Neural cell (in vitro differentiated cells): ENCODE measurements around the gene PRKAA2. TPM values are rescaled to one million over a fixed set of nuclear protein-coding genes. Genes with fewer than 3 reads are reported as not detected.

Source experiments
- H2AFZ ChIP-seq: fragments of 200-600, 300-800 bp; sonication (generic), shearing (Covaris generic); 2 replicates; pipeline ENCODE4 v1.6.0; 2014; ENCODE audit warnings: low read depth, mild to moderate bottlenecking, antibody characterized with exemption, low read length, moderate library complexity
- H3F3A ChIP-seq: fragments of 200-600 bp; shearing (Covaris generic); 2 replicates; pipeline ENCODE4 v1.6.1; 2016; ENCODE audit warnings: mild to moderate bottlenecking, moderate library complexity, mixed read lengths, antibody characterized with exemption, low read length; ENCODE audit not compliant: insufficient read depth, poor library complexity, severe bottlenecking
- H3K27ac ChIP-seq: fragments of 200-600, 300-800 bp; sonication (generic), shearing (Covaris generic); 2 replicates; pipeline ENCODE4 v1.5.1; 2014; ENCODE audit warnings: mild to moderate bottlenecking, low read length, moderate library complexity
- H3K27me3 ChIP-seq: fragments of 300-800, 200-600 bp; sonication (generic), shearing (Covaris generic); 2 replicates; pipeline ENCODE4 v1.6.0; 2014; ENCODE audit warnings: mild to moderate bottlenecking, low read depth, low read length, moderate library complexity; ENCODE audit not compliant: insufficient read depth
- H3K36me3 ChIP-seq: fragments of 300-800, 200-600 bp; sonication (generic), shearing (Covaris generic); 2 replicates; pipeline ENCODE4 v1.5.1; 2014; ENCODE audit warnings: mild to moderate bottlenecking, antibody characterized with exemption, low read length, moderate library complexity; ENCODE audit not compliant: insufficient read depth
- H3K4me2 ChIP-seq: fragments of 300-800, 200-600 bp; sonication (generic), shearing (Covaris generic); 2 replicates; pipeline ENCODE4 v1.6.0; 2014; ENCODE audit warnings: mild to moderate bottlenecking, low read length
- H3K4me3 ChIP-seq: fragments of 300-800, 200-600 bp; sonication (generic), shearing (Covaris generic); 2 replicates; pipeline ENCODE4 v1.5.1; 2014; ENCODE audit warnings: mild to moderate bottlenecking, low read length, moderate library complexity
- H3K79me2 ChIP-seq: fragments of 200-600 bp; shearing (Covaris generic); replicated peaks from 2 replicates; pipeline ENCODE4 v1.6.0; 2014; ENCODE audit warnings: mild to moderate bottlenecking, low read length, moderate library complexity; ENCODE audit not compliant: insufficient read depth
- H3K9ac ChIP-seq: fragments of 300-800, 200-600 bp; sonication (generic), shearing (Covaris generic); 2 replicates; pipeline ENCODE4 v1.6.1; 2016; ENCODE audit warnings: mild to moderate bottlenecking, low read length, mixed read lengths
- H3K9me2 ChIP-seq: fragments of 200-600 bp; shearing (Covaris generic); 2 replicates; pipeline ENCODE4 v1.6.1; 2016; ENCODE audit warnings: mild to moderate bottlenecking, low read length, mixed read lengths; ENCODE audit not compliant: insufficient read depth
- H3K9me3 ChIP-seq: fragments of 200-600, 300-800 bp; sonication (generic), shearing (Covaris generic); 2 replicates; pipeline ENCODE4 v1.6.1; 2016; ENCODE audit warnings: mild to moderate bottlenecking, mixed run types, low read length, moderate library complexity, mixed read lengths
- H4K20me1 ChIP-seq: fragments of 200-600 bp; shearing (Covaris generic); 2 replicates; pipeline ENCODE4 v1.6.1; 2016; ENCODE audit warnings: mild to moderate bottlenecking, mixed run types; ENCODE audit not compliant: insufficient read depth
- EP300 ChIP-seq: fragments of 450-650 bp; conservative IDR thresholded peaks from 2 replicates; pipeline ENCODE4 v1.6.1; 2014; ENCODE audit warnings: antibody characterized with exemption, mild to moderate bottlenecking, moderate library complexity; ENCODE audit not compliant: poor library complexity, severe bottlenecking
- EZH2 ChIP-seq: fragments of 200-600, 300-800 bp; shearing (Covaris generic), sonication (generic); IDR thresholded peaks from 2 replicates; pipeline ENCODE4 v1.6.1; 2014; ENCODE audit warnings: antibody characterized with exemption, low read length, borderline replicate concordance, mild to moderate bottlenecking; ENCODE audit not compliant: insufficient read depth, poor library complexity, severe bottlenecking
- MXI1 ChIP-seq: fragments of 450-650 bp; conservative IDR thresholded peaks from 2 replicates; pipeline ENCODE4 v1.6.1; 2014; ENCODE audit warnings: antibody characterized with exemption, mild to moderate bottlenecking; ENCODE audit not compliant: poor library complexity, severe bottlenecking
- POLR2AphosphoS5 ChIP-seq: IDR thresholded peaks from 2 replicates; pipeline ENCODE4 v1.6.1; 2012
- RAD21 ChIP-seq: fragments of 450-650 bp; conservative IDR thresholded peaks from 2 replicates; pipeline ENCODE4 v1.6.1; 2014; ENCODE audit warnings: antibody characterized with exemption, mild to moderate bottlenecking, moderate library complexity
- SMC3 ChIP-seq: fragments of 450-650 bp; conservative IDR thresholded peaks from 2 replicates; pipeline ENCODE4 v1.6.1; 2014; ENCODE audit warnings: antibody characterized with exemption, mild to moderate bottlenecking, moderate library complexity; ENCODE audit not compliant: poor library complexity
- TAF1 ChIP-seq: IDR thresholded peaks from 2 replicates; pipeline ENCODE4 v1.6.1; 2012; ENCODE audit warnings: low read depth
- polyA plus RNA-seq: library from polyadenylated mRNA; depleted of rRNA; stranded (reverse); fragments of >200 nt; gene quantifications from 2 replicates; pipeline ENCODE4 v1.2.3, GENCODE V29; 2014
- TF ChIP-seq, protein P1 (sequence below): fragments of 450-650 bp; IDR thresholded peaks from 2 replicates; pipeline ENCODE4 v1.5.1; 2014; ENCODE audit warnings: antibody characterized with exemption, mild to moderate bottlenecking, moderate library complexity; ENCODE audit not compliant: poor library complexity, severe bottlenecking
- TF ChIP-seq, protein P2 (sequence below): IDR thresholded peaks from 2 replicates; pipeline ENCODE4 v1.6.1; 2012; ENCODE audit warnings: borderline replicate concordance

The PRKAA2 gene
- polyA plus RNA-seq, 1 donor from 2014 or later, result 20.0 TPM

DNA sequence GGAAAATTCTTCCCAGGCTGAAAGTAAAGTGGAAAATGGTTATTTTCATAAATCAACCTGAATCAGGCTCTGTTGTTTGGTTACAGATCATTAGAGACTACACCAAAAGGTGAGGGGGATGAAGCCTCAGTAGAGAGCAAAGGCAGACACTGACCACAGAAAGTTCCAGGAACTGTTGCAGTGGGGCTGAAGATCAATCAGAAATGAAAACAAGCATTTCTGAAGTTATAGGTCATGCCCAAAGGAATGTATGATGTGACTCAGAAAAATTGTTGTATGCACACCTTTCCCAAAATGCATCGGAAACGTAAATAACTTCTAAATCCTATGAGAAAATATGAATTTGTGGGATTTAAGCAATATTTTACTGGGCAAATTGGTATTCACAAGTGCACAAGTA is 110.8 kb downstream of the PRKAA2 start:
- Histone ChIP-seq H3K36me3 (no peaks in the 10 kb centered on the region), H3K79me2 (no peaks in the 10 kb centered on the region), H2AFZ (no peak overlapping the region), H3K4me2 (no peak overlapping the region), H3K9ac (no peak overlapping the region), H3K27me3 (no peaks in the 10 kb centered on the region), H3K27ac (no peak overlapping the region), H4K20me1 (no peaks in the 10 kb centered on the region), H3F3A (no peaks in the 10 kb centered on the region), H3K9me3 (no peaks in the 10 kb centered on the region), H3K9me2 (no peaks in the 10 kb centered on the region), H3K4me3 (no peak overlapping the region)
- TF ChIP-seq RAD21, result no peak
- no peak for TF ChIP-seq TAF1
- TF ChIP-seq POLR2AphosphoS5, result no peak
- TF ChIP-seq, protein P1, sequence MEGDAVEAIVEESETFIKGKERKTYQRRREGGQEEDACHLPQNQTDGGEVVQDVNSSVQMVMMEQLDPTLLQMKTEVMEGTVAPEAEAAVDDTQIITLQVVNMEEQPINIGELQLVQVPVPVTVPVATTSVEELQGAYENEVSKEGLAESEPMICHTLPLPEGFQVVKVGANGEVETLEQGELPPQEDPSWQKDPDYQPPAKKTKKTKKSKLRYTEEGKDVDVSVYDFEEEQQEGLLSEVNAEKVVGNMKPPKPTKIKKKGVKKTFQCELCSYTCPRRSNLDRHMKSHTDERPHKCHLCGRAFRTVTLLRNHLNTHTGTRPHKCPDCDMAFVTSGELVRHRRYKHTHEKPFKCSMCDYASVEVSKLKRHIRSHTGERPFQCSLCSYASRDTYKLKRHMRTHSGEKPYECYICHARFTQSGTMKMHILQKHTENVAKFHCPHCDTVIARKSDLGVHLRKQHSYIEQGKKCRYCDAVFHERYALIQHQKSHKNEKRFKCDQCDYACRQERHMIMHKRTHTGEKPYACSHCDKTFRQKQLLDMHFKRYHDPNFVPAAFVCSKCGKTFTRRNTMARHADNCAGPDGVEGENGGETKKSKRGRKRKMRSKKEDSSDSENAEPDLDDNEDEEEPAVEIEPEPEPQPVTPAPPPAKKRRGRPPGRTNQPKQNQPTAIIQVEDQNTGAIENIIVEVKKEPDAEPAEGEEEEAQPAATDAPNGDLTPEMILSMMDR, result no peak
- no peak for TF ChIP-seq EP300
- no peak for TF ChIP-seq MXI1
- TF ChIP-seq EZH2, result no peak
- no peak for TF ChIP-seq SMC3
- TF ChIP-seq, protein P2, sequence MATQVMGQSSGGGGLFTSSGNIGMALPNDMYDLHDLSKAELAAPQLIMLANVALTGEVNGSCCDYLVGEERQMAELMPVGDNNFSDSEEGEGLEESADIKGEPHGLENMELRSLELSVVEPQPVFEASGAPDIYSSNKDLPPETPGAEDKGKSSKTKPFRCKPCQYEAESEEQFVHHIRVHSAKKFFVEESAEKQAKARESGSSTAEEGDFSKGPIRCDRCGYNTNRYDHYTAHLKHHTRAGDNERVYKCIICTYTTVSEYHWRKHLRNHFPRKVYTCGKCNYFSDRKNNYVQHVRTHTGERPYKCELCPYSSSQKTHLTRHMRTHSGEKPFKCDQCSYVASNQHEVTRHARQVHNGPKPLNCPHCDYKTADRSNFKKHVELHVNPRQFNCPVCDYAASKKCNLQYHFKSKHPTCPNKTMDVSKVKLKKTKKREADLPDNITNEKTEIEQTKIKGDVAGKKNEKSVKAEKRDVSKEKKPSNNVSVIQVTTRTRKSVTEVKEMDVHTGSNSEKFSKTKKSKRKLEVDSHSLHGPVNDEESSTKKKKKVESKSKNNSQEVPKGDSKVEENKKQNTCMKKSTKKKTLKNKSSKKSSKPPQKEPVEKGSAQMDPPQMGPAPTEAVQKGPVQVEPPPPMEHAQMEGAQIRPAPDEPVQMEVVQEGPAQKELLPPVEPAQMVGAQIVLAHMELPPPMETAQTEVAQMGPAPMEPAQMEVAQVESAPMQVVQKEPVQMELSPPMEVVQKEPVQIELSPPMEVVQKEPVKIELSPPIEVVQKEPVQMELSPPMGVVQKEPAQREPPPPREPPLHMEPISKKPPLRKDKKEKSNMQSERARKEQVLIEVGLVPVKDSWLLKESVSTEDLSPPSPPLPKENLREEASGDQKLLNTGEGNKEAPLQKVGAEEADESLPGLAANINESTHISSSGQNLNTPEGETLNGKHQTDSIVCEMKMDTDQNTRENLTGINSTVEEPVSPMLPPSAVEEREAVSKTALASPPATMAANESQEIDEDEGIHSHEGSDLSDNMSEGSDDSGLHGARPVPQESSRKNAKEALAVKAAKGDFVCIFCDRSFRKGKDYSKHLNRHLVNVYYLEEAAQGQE, result no peak

DNA sequence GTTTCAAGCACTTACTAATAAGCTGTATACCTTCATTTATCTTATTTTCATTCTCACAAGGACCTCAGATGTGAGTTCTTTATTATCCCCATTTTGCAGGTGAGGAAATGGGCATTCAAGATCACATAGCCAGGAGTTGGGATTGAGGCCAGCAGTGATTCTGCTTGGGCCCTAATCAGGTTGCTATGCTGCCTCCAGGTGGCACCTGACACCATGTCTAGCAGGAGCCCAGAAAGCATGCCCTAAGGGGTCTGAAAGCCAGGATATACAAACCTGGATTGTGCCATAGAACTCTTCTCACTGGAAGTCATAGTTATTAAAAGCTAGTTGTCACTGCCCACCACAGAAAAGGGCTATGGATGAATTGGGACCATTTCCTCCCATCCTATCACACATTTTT is 113.0 kb downstream of the PRKAA2 start:
- Histone ChIP-seq H3K4me3 (no peak overlapping the region), H4K20me1 (no peaks in the 10 kb centered on the region), H3K36me3 (no peaks in the 10 kb centered on the region), H3K4me2 (no peak overlapping the region), H3K27me3 (no peaks in the 10 kb centered on the region), H3K27ac (no peak overlapping the region), H3K9me2 (no peaks in the 10 kb centered on the region), H3F3A (no peaks in the 10 kb centered on the region), H3K79me2 (no peaks in the 10 kb centered on the region), H3K9me3 (no peaks in the 10 kb centered on the region), H2AFZ (no peak overlapping the region), H3K9ac (no peak overlapping the region)
- TF ChIP-seq POLR2AphosphoS5, result no peak
- peak; percentile 22 for TF ChIP-seq RAD21

DNA sequence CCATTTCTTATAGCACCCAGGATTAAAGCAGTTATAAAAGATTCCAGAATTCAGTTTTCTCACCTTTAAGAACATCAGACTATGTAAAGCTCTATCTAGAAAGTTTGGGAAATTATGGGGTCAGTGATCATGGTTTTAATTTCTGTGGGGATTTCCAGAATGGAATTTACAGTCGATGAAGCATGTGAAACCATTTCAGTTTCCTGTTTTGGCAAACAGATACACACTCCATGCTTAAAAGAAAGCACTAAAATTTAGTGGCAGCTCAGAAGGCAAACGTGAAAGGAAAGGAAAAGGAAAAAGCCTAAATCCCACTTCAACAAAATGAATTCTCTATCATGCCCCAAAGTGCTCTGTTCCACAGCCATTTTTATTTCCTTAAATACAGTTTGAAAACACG is 113.7 kb downstream of the PRKAA2 start:
- Histone ChIP-seq H3K79me2 (no peaks in the 10 kb centered on the region), H3K9ac (no peak overlapping the region), H3K27ac (no peak overlapping the region), H3K4me2 (no peak overlapping the region), H3K4me3 (no peak overlapping the region), H3K9me2 (no peaks in the 10 kb centered on the region), H3F3A (no peaks in the 10 kb centered on the region), H2AFZ (no peak overlapping the region), H3K27me3 (no peaks in the 10 kb centered on the region), H3K36me3 (no peaks in the 10 kb centered on the region), H4K20me1 (no peaks in the 10 kb centered on the region), H3K9me3 (no peaks in the 10 kb centered on the region)
- TF ChIP-seq, protein P1, result no peak
- TF ChIP-seq POLR2AphosphoS5 (no peak), TAF1 (no peak), RAD21 (no peak), EP300 (no peak), MXI1 (no peak), SMC3 (no peak), EZH2 (no peak)
- TF ChIP-seq, protein P2, result no peak
